ENCODE results near the gene COX4I1.
A peak's percentile ranks its signal among the peaks of the same experiment; 100 is the strongest.

Gene COX4I1

GRCh38 chr16:85819245-85819644, 19.8 kb downstream of the COX4I1 start:
- no peak overlapping the region for H3K4me3 ChIP-seq (ENCODE audit: low read length)
- peak; percentile 75 for DNase-seq (ENCODE audit: low read depth, low spot score)

GRCh38 chr16:85819771-85820170, 20.3 kb downstream of the COX4I1 start:
- no peak overlapping the region for H3K4me3 ChIP-seq (ENCODE audit: low read length)
- DNase-seq (ENCODE audit: low read depth, low spot score), result no peak

GRCh38 chr16:85820604-85821372, 21.3 kb downstream of the COX4I1 start:
- H3K4me3 ChIP-seq (ENCODE audit: low read length), result no peak overlapping the region
- no peak for DNase-seq (ENCODE audit: low read depth, low spot score)

- peak; percentile 50 for DNase-seq (ENCODE audit: low read depth, low spot score)
- H3K4me3 ChIP-seq (ENCODE audit: low read length), result no peak overlapping the region
Measured at GRCh38 chr16:85821390-85822135, 22.1 kb downstream of the COX4I1 start.

GRCh38 chr16:85822145-85822544, 22.6 kb downstream of the COX4I1 start:
- no peak overlapping the region for H3K4me3 ChIP-seq (ENCODE audit: low read length)
- no peak for DNase-seq (ENCODE audit: low read depth, low spot score)

- DNase-seq (ENCODE audit: low read depth, low spot score), result no peak
Measured at GRCh38 chr16:85823328-85823920, 23.9 kb downstream of the COX4I1 start.

GRCh38 chr16:85824161-85825135, 25.0 kb downstream of the COX4I1 start:
- no peak for DNase-seq (ENCODE audit: low read depth, low spot score)
- no peak overlapping the region for H3K4me3 ChIP-seq (ENCODE audit: low read length)

More at GRCh38 chr16:85823328-85823920, 23.9 kb downstream of the COX4I1 start:
- H3K4me3 ChIP-seq (ENCODE audit: low read length), result no peak overlapping the region

GRCh38 chr16:85825326-85825725, 25.8 kb downstream of the COX4I1 start:
- no peak for DNase-seq (ENCODE audit: low read depth, low spot score)
- H3K4me3 ChIP-seq (ENCODE audit: low read length), result no peak overlapping the region

GRCh38 chr16:85826686-85827247, 27.3 kb downstream of the COX4I1 start:
- no peak overlapping the region for H3K4me3 ChIP-seq (ENCODE audit: low read length)
- DNase-seq (ENCODE audit: low read depth, low spot score), result no peak

GRCh38 chr16:85828166-85828565, 28.7 kb downstream of the COX4I1 start:
- H3K4me3 ChIP-seq (ENCODE audit: low read length), result no peak overlapping the region
- DNase-seq (ENCODE audit: low read depth, low spot score), result no peak

GRCh38 chr16:85829171-85829719, 29.8 kb downstream of the COX4I1 start:
- H3K4me3 ChIP-seq (ENCODE audit: low read length), result no peak overlapping the region
- no peak for DNase-seq (ENCODE audit: low read depth, low spot score)

- no peak for DNase-seq (ENCODE audit: low read depth, low spot score)
- no peak overlapping the region for H3K4me3 ChIP-seq (ENCODE audit: low read length)
Measured at GRCh38 chr16:85829751-85830445, 30.4 kb downstream of the COX4I1 start.

GRCh38 chr16:85830821-85831220, 31.3 kb downstream of the COX4I1 start:
- DNase-seq (ENCODE audit: low read depth, low spot score), result no peak
- no peak overlapping the region for H3K4me3 ChIP-seq (ENCODE audit: low read length)

- H3K4me3 ChIP-seq (ENCODE audit: low read length), result no peak overlapping the region
- no peak for DNase-seq (ENCODE audit: low read depth, low spot score)
Measured at GRCh38 chr16:85832570-85833218, 33.2 kb downstream of the COX4I1 start.

- DNase-seq (ENCODE audit: low read depth, low spot score), result no peak
- H3K4me3 ChIP-seq (ENCODE audit: low read length), result no peak overlapping the region
Measured at GRCh38 chr16:85833219-85833920, 33.9 kb downstream of the COX4I1 start.

- no peak for DNase-seq (ENCODE audit: low read depth, low spot score)
- no peak overlapping the region for H3K4me3 ChIP-seq (ENCODE audit: low read length)
Measured at GRCh38 chr16:85834741-85835140, 35.2 kb downstream of the COX4I1 start.

- DNase-seq (ENCODE audit: low read depth, low spot score), result no peak
- no peak overlapping the region for H3K4me3 ChIP-seq (ENCODE audit: low read length)
Measured at GRCh38 chr16:85835227-85835751, 35.8 kb downstream of the COX4I1 start.
